CD4-positive, alpha-beta T cell treated with Interleukin-12 subunit alpha and Interleukin-12 subunit beta, for 1 hour (primary cell): ENCODE data around the gene LTBP3.

Experiments used
- DNase-seq: peaks from one replicate; pipeline ENCODE4 v3.0.0-alpha.2; 2020

Gene LTBP3

DNA sequence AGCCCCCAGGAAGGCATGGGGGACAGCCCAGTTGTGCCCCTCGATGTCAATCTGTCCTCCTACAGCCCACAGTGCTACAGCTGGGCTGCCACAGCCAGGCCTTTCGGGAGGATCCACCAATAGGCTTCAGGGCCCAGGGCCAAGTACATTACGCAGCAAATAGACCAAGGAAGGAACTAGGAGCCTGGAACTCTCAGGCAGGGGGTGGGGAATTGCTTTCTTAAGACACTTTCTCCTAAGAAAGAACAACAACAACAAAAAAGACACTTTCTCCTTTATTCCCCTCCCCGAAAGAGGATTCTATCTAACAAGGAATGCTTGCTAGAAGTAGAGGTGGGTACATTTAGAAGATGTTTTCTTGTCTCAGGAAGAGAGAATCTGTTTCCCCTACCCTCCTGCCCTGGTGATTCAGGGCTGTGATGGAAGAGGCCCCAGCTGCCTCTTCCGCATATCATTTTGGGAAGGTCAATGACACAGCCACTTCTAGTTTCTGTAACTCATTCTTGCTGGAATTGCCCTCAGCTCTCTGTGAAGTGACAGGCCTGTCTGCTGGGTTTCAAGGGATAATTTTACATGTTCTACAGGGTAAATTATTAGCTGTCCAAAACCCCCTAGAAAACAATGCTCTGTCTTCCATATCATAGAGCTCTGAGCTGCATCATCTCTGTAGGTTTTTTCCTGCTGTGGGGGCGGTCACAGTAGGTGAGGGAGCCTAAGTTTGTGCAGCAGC, 65.4 kb downstream of the LTBP3 start:
- DNase-seq, result no peak

DNA sequence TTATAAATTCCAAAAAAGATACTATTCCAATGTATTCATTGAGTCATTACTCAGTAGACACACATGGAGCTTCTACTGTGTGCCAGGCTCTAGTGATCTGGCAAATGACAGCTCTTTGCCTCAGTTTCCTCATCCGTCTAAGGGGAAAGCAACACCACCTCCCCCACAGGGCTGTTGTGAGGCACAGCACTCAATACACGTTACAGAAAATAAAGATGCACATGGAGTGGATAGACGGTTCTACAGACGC, 65.8 kb downstream of the LTBP3 start:
- DNase-seq, result no peak

DNA sequence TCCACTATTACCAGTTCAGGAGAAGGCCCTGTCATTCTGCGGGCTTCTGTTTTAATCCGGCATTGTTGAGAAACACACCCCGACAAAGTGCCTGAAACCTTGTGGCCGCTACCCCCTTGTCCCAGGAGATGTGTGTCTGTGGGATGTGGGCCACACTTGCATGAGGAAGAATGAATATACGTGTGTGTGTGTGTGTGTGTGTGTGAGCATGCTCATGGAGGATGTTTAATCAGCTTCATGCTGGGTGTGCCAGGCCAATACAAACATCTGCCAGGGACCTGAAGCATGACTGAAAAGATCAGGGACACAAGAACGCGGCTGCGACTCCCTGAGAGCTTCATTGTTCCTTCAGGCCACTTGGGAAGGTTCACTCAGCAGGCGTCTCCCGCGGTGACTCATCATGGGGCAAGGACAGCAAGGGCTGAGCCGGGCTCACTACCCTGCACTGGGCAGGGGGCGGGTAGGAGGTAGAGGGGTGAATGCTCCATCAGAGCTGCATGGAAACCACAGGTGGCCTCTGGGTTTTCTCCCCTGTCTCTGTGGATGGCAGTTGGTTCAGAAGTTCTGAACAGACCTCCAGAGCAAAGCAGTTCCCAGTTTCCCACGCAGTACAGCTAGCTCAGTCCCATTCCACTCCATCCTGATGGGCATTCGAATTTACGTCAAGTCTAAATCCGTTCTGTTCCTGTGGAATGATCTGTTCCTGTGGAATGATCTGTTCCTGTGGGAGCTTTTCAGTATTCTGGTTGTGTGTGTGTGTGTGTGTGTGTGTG, 66.4 kb downstream of the LTBP3 start:
- DNase-seq, result no peak

DNA sequence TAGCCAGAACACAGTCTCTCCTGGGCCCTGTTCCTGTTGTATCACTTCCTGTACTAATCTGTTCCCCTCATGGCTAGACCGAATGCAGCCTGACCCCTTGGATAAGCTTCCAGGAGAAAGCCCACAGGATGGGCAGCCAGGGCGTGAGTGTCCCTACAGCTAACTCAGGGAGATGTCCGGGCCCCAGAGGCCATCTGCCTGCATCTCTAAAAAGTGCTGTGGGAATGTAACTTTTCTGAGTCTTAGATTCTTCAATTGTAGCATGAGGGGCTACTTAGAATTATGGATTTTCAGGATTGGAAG, 67.0 kb downstream of the LTBP3 start:
- DNase-seq, result no peak

DNA sequence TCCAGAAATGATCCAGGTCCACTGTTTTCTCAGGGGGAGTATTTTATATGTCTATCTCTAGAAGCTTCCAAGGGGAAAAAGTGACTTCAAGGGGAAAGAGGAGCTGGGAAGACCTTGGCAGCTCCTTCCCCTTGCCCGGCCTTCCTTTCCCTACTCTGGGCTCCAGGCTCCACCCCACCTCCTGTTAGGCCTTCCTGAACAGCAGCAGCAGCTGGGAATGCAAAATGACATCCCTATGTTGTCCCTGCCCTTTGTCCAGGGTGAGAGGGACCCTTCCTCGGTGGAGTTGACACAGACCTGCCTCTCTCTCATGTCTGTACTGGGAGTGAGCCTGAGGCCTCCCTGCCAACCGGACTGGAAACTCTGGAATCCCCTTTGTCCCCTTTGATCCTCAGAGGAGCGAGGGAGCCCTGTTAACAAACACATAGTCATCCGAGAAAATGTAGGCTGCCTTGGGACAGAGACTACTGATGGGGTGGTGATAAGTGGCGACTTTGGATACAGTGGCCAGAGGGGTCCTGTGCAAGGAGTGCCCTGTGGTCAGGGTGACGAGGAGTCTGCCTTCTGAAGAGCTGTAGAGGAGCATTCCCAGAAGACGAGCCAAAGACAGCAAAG, 68.3 kb downstream of the LTBP3 start:
- no peak for DNase-seq

DNA sequence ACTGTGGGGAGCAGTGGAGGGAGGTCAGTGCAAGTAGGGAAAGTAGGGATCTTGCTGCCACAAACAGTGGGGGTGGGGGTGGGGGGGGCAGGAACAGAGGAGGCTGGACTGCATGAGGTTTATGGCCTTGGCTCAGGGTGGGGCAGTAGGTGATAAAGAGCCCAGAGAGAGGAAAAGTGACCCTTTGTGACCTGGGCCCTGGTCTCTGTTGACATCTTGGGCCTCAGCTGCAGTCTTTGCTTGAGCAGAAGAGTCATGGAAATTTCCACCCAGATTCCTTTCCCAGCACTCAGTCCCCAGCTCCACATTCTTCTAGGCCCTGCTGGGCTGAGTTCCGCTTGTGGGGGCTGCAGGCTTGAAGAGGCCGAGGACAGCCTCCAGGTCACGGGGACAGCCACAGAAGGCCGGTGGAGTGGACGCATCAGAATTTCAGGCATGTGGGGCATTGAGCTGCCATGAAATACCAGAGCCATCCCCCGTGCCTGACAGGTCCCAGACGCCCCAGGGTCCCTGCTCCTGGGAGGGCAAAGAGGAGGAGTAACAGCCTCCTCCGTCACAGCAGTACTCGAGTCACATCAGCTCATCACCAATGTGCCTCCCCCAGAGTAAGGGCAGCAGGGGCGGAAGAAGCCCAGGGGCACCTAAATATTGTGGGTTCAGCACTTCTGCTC, 69.0 kb downstream of the LTBP3 start:
- DNase-seq, result no peak
